Spleen (tissue), 7 donors: ENCODE data around the gene CEP162.

Experiments used
- POLR2A ChIP-seq, 3 donors: fragments of 450-650 bp; IDR thresholded peaks; one replicate each; pipeline ENCODE4 v1.5.1; 2017; ENCODE audit warnings: antibody characterized with exemption in 3 of 3, mild to moderate bottlenecking in 1 of 3
- TF ChIP-seq, protein P1 (sequence below), 11 experiments: fragments of 200-600 bp in 7 of 11; fragments of 450-650 bp in 4 of 11; sonication (generic) in 4 of 11; IDR thresholded peaks in 8 of 11; conservative IDR thresholded peaks in 3 of 11; 1 replicate in 7 of 11; 2 replicates in 4 of 11; pipeline versions ENCODE4 v1.4.0 to v1.8.0; 2016 to 2021; ENCODE audit warnings: antibody characterized with exemption in 11 of 11, inconsistent platforms in 4 of 11, mild to moderate bottlenecking in 1 of 11
- donor health status: DM: no; HTN: no; CAD: no; lungs with moderate emphysema.
- donor health status: DM: no; HTN: no; CAD: no.
- donor health status: DM: no; HTN: no; CAD: no.

DNA sequence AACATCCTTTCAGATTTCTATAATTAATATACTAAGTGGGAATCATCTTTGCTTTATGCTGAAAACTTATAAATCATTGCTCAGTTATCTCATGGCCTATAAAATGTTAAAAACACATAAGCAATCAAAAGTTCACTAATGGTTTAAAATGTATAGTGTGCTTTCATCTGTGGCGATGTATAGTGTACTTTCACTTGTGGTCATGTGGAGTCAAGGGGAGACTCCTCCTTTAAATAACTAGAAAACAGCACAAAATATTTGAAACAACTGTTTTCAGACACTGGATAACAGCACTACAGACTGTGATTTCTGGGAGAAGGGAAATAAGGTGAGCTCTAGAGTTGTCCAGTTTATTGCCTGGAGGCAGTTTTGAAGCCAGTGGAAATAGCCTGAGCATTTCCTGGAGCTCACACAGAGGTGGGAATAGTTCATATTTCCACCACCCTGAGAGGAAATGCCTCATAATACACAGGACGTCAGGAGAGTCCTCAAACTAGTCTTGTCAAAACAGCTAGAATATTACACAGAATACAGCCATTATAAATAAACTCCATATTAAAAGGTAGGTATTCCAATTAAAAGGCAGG is 89.4 kb downstream of the CEP162 start:
- TF ChIP-seq, protein P1, sequence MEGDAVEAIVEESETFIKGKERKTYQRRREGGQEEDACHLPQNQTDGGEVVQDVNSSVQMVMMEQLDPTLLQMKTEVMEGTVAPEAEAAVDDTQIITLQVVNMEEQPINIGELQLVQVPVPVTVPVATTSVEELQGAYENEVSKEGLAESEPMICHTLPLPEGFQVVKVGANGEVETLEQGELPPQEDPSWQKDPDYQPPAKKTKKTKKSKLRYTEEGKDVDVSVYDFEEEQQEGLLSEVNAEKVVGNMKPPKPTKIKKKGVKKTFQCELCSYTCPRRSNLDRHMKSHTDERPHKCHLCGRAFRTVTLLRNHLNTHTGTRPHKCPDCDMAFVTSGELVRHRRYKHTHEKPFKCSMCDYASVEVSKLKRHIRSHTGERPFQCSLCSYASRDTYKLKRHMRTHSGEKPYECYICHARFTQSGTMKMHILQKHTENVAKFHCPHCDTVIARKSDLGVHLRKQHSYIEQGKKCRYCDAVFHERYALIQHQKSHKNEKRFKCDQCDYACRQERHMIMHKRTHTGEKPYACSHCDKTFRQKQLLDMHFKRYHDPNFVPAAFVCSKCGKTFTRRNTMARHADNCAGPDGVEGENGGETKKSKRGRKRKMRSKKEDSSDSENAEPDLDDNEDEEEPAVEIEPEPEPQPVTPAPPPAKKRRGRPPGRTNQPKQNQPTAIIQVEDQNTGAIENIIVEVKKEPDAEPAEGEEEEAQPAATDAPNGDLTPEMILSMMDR (IDR thresholded peaks at IDR 0.05 in 8 of 11, conservative IDR thresholded peaks at IDR 0.05 in 3 of 11), result no peak
- TF ChIP-seq POLR2A (IDR thresholded peaks at IDR 0.05), result no peak
